Measurements from ENCODE around the gene CUL1. TPM values are rescaled to one million over a fixed set of nuclear protein-coding genes. Genes with fewer than 3 reads are reported as not detected.

The CUL1 gene
- total and polyA plus RNA-seq, 2 donors (not counting 3 experiments of a cell fraction or from before 2014, with no cell fraction given): 25.7 to 50.2 TPM

DNA sequence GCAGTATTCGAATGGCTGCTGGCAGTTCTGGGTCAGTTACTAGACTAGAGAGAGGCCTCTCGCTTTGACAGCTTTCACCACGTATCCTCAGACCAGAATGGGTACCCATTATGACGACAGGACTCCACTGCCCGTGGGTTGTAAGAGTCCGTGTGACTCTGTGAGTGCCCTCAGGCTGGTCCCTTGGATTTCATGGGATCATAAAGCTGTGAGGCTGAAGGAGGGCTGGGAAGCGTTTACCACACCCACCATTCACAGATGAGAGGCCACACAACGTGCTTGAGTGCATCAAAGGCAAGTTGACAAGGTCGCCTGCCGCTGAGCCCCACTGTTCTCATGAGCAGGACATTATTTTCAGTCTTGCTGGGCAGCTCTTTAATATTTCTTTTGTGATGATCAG lies 98.1 kb downstream of the CUL1 start:
- no peak overlapping the region for H3K4me3 ChIP-seq (replicated peaks in 1 of 3; ENCODE audit: insufficient read depth in 1 of 3, low read depth in 1 of 3, low read length in 3 of 3)
- no peaks in the 10 kb centered on the region for H3K27me3 ChIP-seq (ENCODE audit: control insufficient read depth in 2 of 2, insufficient read depth in 2 of 2, low read length in 2 of 2)
- H4K20me1 ChIP-seq (replicated peaks; ENCODE audit: control insufficient read depth, extremely low read depth, insufficient read depth, low read length): no peaks in the 10 kb centered on the region
- no TSS peak for BruUV-seq (replicated peaks)
- intact Hi-C loops (cut with micrococcal nuclease): no loop called here
- H3K79me2 ChIP-seq (ENCODE audit: control insufficient read depth, insufficient read depth, low read length): no peaks in the 10 kb centered on the region
- no peak for FAIRE-seq
- no peaks in the 10 kb centered on the region for H3K9me3 ChIP-seq (replicated peaks; ENCODE audit: control insufficient read depth, insufficient read depth, low read length)
- no peak overlapping the region for H3K9ac ChIP-seq (replicated peaks; ENCODE audit: extremely low read depth, insufficient read depth, low read length)
- dilution Hi-C loops (cut with MboI; ENCODE audit: extremely low pct_ligation_motif_present, low sequenced_read_pairs): no loop called here
- TF ChIP-seq POLR2A (IDR thresholded peaks at IDR 0.05; ENCODE audit: low read depth, low read length) (no peak), FOS (IDR thresholded peaks at IDR 0.05; ENCODE audit: borderline replicate concordance, insufficient read depth, low read length) (no peak), JUN (IDR thresholded peaks at IDR 0.05; ENCODE audit: borderline replicate concordance, insufficient read depth, insufficient read length, low read depth) (no peak), POLR2AphosphoS5 (IDR thresholded peaks at IDR 0.05; ENCODE audit: insufficient read depth, low read depth, low read length) (no peak)
- TF ChIP-seq, protein P1, sequence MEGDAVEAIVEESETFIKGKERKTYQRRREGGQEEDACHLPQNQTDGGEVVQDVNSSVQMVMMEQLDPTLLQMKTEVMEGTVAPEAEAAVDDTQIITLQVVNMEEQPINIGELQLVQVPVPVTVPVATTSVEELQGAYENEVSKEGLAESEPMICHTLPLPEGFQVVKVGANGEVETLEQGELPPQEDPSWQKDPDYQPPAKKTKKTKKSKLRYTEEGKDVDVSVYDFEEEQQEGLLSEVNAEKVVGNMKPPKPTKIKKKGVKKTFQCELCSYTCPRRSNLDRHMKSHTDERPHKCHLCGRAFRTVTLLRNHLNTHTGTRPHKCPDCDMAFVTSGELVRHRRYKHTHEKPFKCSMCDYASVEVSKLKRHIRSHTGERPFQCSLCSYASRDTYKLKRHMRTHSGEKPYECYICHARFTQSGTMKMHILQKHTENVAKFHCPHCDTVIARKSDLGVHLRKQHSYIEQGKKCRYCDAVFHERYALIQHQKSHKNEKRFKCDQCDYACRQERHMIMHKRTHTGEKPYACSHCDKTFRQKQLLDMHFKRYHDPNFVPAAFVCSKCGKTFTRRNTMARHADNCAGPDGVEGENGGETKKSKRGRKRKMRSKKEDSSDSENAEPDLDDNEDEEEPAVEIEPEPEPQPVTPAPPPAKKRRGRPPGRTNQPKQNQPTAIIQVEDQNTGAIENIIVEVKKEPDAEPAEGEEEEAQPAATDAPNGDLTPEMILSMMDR (IDR thresholded peaks at IDR 0.05; ENCODE audit: extremely low read depth in 1 of 2, insufficient read depth in 1 of 2, low read depth in 1 of 2, low read length in 2 of 2): no peak
- no peak for DNase-seq (ENCODE audit: low read depth, low spot score)
- ChIA-PET CTCF (no interaction called here), POLR2A (no interaction called here)
- H3K4me1 ChIP-seq (ENCODE audit: control insufficient read depth, extremely low read depth, insufficient read depth, low read length): no peaks in the 10 kb centered on the region
- H3K4me2 ChIP-seq (ENCODE audit: insufficient read depth, low read length): no peak overlapping the region
- H3K9me1 ChIP-seq (replicated peaks; ENCODE audit: control insufficient read depth, extremely low read depth, insufficient read depth, low read length): no peaks in the 10 kb centered on the region
- H3K36me3 ChIP-seq (ENCODE audit: control insufficient read depth in 2 of 2, extremely low read depth in 1 of 2, insufficient read depth in 2 of 2, low read length in 2 of 2): peaks cover 14 to 32% of the 10 kb centered on the region in 2 experiments
- no peak overlapping the region for H3K27ac ChIP-seq (ENCODE audit: insufficient read depth, low read depth, low read length)
- H2AFZ ChIP-seq (ENCODE audit: low read depth, low read length): no peak overlapping the region

DNA sequence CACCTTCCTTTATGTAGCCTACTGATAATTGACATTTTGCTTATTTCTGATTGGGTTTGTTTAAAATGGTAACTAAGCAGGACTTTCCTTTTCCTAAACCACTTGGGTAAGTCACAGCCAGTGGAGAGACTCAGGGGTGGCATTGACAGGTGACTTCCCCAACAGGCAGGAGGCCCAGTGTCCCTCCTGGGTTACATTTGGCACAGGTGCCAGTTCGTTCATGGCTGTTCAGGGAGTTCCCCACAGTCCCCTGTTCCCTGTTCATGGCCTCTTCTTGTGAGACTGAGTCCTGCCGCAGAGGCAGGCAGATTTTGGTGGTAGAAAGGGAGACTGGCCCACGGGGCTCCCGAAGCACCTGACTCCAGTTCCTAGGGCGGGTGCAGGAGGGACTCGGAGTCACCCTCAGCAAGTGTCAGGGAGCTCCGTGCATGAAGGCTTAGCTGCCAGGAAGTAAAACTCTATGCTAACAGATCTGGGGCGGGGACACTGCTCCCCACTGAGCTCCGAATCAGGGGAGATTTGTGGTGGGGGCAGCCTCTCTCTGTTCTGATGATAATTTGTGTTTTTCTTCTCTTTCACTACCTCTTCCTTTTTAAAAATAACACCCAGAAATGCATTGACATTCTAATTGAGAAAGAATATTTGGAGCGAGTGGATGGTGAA lies 101.3 kb downstream of the CUL1 start:
- no TSS peak for BruUV-seq (replicated peaks)
- FAIRE-seq: no peak
- Histone ChIP-seq H3K79me2 (ENCODE audit: control insufficient read depth, insufficient read depth, low read length) (no peaks in the 10 kb centered on the region), H2AFZ (ENCODE audit: low read depth, low read length) (no peak overlapping the region), H3K4me2 (ENCODE audit: insufficient read depth, low read length) (no peak overlapping the region), H3K27ac (ENCODE audit: insufficient read depth, low read depth, low read length) (no peak overlapping the region), H3K36me3 (ENCODE audit: control insufficient read depth in 2 of 2, extremely low read depth in 1 of 2, insufficient read depth in 2 of 2, low read length in 2 of 2) (peaks cover 11 to 31% of the 10 kb centered on the region in 2 experiments), H3K4me3 (replicated peaks in 1 of 3; ENCODE audit: insufficient read depth in 1 of 3, low read depth in 1 of 3, low read length in 3 of 3) (no peak overlapping the region), H3K9ac (replicated peaks; ENCODE audit: extremely low read depth, insufficient read depth, low read length) (no peak overlapping the region), H3K27me3 (ENCODE audit: control insufficient read depth in 2 of 2, insufficient read depth in 2 of 2, low read length in 2 of 2) (no peaks in the 10 kb centered on the region), H3K4me1 (ENCODE audit: control insufficient read depth, extremely low read depth, insufficient read depth, low read length) (no peaks in the 10 kb centered on the region), H3K9me1 (replicated peaks; ENCODE audit: control insufficient read depth, extremely low read depth, insufficient read depth, low read length) (no peaks in the 10 kb centered on the region), H4K20me1 (replicated peaks; ENCODE audit: control insufficient read depth, extremely low read depth, insufficient read depth, low read length) (no peaks in the 10 kb centered on the region), H3K9me3 (replicated peaks; ENCODE audit: control insufficient read depth, insufficient read depth, low read length) (no peaks in the 10 kb centered on the region)
- dilution Hi-C loops (cut with MboI; ENCODE audit: extremely low pct_ligation_motif_present, low sequenced_read_pairs): no loop called here
- no peak for DNase-seq (ENCODE audit: low read depth, low spot score)
- no peak for TF ChIP-seq EZH2 (IDR thresholded peaks at IDR 0.05; ENCODE audit: borderline replicate concordance, low read depth, low read length, severe bottlenecking)
- TF ChIP-seq MYC (IDR thresholded peaks at IDR 0.05; ENCODE audit: low read depth, low read length): no peak
- no peak for TF ChIP-seq GATA2 (IDR thresholded peaks at IDR 0.05; ENCODE audit: insufficient read depth, insufficient read length, low read depth, low read length)
- TF ChIP-seq POLR2A (IDR thresholded peaks at IDR 0.05; ENCODE audit: low read depth, low read length): no peak
- TF ChIP-seq, protein P2, sequence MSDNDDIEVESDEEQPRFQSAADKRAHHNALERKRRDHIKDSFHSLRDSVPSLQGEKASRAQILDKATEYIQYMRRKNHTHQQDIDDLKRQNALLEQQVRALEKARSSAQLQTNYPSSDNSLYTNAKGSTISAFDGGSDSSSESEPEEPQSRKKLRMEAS (IDR thresholded peaks at IDR 0.05; ENCODE audit: insufficient read depth, insufficient read length): no peak
- no peak for TF ChIP-seq FOS (IDR thresholded peaks at IDR 0.05; ENCODE audit: borderline replicate concordance, insufficient read depth, low read length)
- TF ChIP-seq JUN (IDR thresholded peaks at IDR 0.05; ENCODE audit: borderline replicate concordance, insufficient read depth, insufficient read length, low read depth): no peak
- TF ChIP-seq, protein P1 (IDR thresholded peaks at IDR 0.05; ENCODE audit: extremely low read depth in 1 of 2, insufficient read depth in 1 of 2, low read depth in 1 of 2, low read length in 2 of 2): no peak
- ChIA-PET CTCF (no interaction called here), POLR2A (no interaction called here)
- intact Hi-C loops (cut with micrococcal nuclease): no loop called here
